OCI-LY1 (cell line): ENCODE results near the gene CEBPZ.

ENCODE experiments used
- H2AFZ ChIP-seq: fragments of 200-600 bp; sonication (generic), shearing (Covaris generic); 2 replicates; pipeline ENCODE4 v1.6.0; 2014; ENCODE audit warnings: antibody characterized with exemption, mild to moderate bottlenecking, low read length
- H3F3A ChIP-seq: fragments of 200-600 bp; sonication (generic), shearing (Covaris generic); 2 replicates; pipeline ENCODE4 v1.6.0; 2014; ENCODE audit warnings: mild to moderate bottlenecking, antibody characterized with exemption, low read length, moderate library complexity; ENCODE audit not compliant: insufficient read depth
- H3K27ac ChIP-seq: fragments of 200-600 bp; sonication (generic); 2 replicates; pipeline ENCODE4 v1.5.1; 2014; ENCODE audit warnings: low read length, mixed run types, mild to moderate bottlenecking, low read depth; ENCODE audit not compliant: poor library complexity, severe bottlenecking
- H3K27me3 ChIP-seq: fragments of 200-600 bp; sonication (generic); 2 replicates; pipeline ENCODE4 v1.6.0; 2014; ENCODE audit warnings: antibody characterized with exemption, mild to moderate bottlenecking, low read length, moderate library complexity; ENCODE audit not compliant: insufficient read depth
- H3K36me3 ChIP-seq: fragments of 200-600 bp; sonication (generic); 2 replicates; pipeline ENCODE4 v1.6.1; 2014; ENCODE audit warnings: mild to moderate bottlenecking, antibody characterized with exemption, low read length, moderate library complexity, mixed read lengths; ENCODE audit not compliant: insufficient read depth
- H3K4me1 ChIP-seq: fragments of 200-600 bp; sonication (generic); 2 replicates; pipeline ENCODE4 v1.5.1; 2014; ENCODE audit warnings: mild to moderate bottlenecking, low read length, moderate library complexity; ENCODE audit not compliant: insufficient read depth, severe bottlenecking
- H3K4me2 ChIP-seq: fragments of 200-600 bp; sonication (generic), shearing (Covaris generic); 2 replicates; pipeline ENCODE4 v1.6.1; 2014; ENCODE audit warnings: low read length
- H3K4me3 ChIP-seq: fragments of 200-600 bp; sonication (generic); 2 replicates; pipeline ENCODE4 v1.5.1; 2014; ENCODE audit warnings: low read length, low read depth, mild to moderate bottlenecking, mixed read lengths; ENCODE audit not compliant: poor library complexity, severe bottlenecking
- H3K79me2 ChIP-seq: fragments of 200-600 bp; shearing (Covaris generic); 2 replicates; pipeline ENCODE4 v1.6.1; 2016; ENCODE audit warnings: mixed run types, low read length, mixed read lengths; ENCODE audit not compliant: insufficient read depth
- H3K9ac ChIP-seq: fragments of 200-600 bp; sonication (generic), shearing (Covaris generic); 2 replicates; pipeline ENCODE4 v1.6.1; 2014; ENCODE audit warnings: mild to moderate bottlenecking, low read length, mixed read lengths
- H3K9me2 ChIP-seq: fragments of 200-600 bp; sonication (generic), shearing (Covaris generic); 2 replicates; pipeline ENCODE4 v1.6.1; 2014; ENCODE audit warnings: low read depth, mild to moderate bottlenecking, low read length, mixed read lengths
- H3K9me3 ChIP-seq: fragments of 200-600 bp; shearing (Covaris generic); 2 replicates; pipeline ENCODE4 v1.6.1; 2014; ENCODE audit warnings: low read length, mixed read lengths
- H4K20me1 ChIP-seq: fragments of 200-600 bp; sonication (generic), shearing (Covaris generic); 2 replicates; pipeline ENCODE4 v1.6.0; 2016; ENCODE audit warnings: mild to moderate bottlenecking, low read length; ENCODE audit not compliant: insufficient read depth
- EZH2 ChIP-seq: fragments of 200-600 bp; sonication (generic), shearing (Covaris generic); IDR thresholded peaks from 2 replicates; pipeline ENCODE4 v1.8.0; 2017; ENCODE audit warnings: borderline replicate concordance, mixed run types, mild to moderate bottlenecking, antibody characterized with exemption, low read length, moderate library complexity, mixed read lengths
- TF ChIP-seq, protein P1 (sequence below): fragments of 200-600 bp; sonication (generic), shearing (Covaris generic); IDR thresholded peaks from 2 replicates; pipeline ENCODE4 v1.5.1; 2017; ENCODE audit warnings: mild to moderate bottlenecking, antibody characterized with exemption, low read length, moderate library complexity, mixed read lengths

The CEBPZ gene

DNA sequence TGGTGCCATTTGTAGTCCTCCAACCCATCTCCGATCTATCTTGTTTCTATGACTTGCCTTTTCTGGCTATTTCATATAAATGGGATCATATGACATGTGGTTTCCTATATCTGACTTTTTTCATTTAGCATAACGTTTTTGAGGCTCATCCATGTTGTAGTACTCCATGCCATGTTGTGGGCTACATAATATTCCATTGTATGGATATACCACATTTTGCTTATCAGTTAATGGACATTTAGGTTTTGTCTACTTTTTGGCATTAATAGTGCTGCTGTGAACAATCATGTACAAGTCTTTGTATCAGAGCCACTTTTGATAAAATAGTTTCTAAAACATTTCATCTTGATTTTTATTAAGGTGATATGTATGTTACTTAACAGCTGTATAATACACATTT, 27.7 kb downstream of the CEBPZ start:
- Histone ChIP-seq H3K4me3 (no peak overlapping the region), H3F3A (no peaks in the 10 kb centered on the region), H3K9me3 (peaks cover 24% of the 10 kb centered on the region), H3K27me3 (no peaks in the 10 kb centered on the region), H3K27ac (no peak overlapping the region), H3K36me3 (peaks cover 97% of the 10 kb centered on the region), H2AFZ (no peak overlapping the region), H3K4me1 (peaks cover 8% of the 10 kb centered on the region), H3K79me2 (peaks cover 43% of the 10 kb centered on the region), H3K9me2 (no peaks in the 10 kb centered on the region), H3K4me2 (no peak overlapping the region), H3K9ac (no peak overlapping the region), H4K20me1 (no peaks in the 10 kb centered on the region)
- TF ChIP-seq, protein P1, sequence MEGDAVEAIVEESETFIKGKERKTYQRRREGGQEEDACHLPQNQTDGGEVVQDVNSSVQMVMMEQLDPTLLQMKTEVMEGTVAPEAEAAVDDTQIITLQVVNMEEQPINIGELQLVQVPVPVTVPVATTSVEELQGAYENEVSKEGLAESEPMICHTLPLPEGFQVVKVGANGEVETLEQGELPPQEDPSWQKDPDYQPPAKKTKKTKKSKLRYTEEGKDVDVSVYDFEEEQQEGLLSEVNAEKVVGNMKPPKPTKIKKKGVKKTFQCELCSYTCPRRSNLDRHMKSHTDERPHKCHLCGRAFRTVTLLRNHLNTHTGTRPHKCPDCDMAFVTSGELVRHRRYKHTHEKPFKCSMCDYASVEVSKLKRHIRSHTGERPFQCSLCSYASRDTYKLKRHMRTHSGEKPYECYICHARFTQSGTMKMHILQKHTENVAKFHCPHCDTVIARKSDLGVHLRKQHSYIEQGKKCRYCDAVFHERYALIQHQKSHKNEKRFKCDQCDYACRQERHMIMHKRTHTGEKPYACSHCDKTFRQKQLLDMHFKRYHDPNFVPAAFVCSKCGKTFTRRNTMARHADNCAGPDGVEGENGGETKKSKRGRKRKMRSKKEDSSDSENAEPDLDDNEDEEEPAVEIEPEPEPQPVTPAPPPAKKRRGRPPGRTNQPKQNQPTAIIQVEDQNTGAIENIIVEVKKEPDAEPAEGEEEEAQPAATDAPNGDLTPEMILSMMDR: no peak
- no peak for TF ChIP-seq EZH2

DNA sequence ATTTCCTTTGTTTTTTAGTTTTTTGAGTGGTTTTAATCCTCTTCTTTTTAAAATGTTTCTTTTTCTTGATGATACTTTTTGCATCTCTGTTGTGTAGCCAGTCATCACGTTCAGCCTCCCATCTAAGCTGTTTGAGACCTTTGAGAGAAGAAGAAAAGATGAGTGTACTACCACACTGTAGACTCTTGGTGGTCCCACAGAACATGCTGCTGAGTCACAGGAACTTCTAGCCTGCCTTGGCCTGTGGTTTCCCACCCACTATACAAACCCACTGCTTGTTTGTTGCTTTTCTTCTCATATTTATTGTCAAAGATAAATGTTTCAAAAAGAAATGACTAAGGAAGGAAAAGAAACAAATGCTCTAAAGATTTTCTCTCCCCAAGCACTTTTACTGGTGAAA, 29.6 kb downstream of the CEBPZ start:
- peaks cover 23% of the 10 kb centered on the region for H3K4me1 ChIP-seq
- no peaks in the 10 kb centered on the region for H3F3A ChIP-seq
- no peak overlapping the region for H3K4me2 ChIP-seq
- peaks cover 17% of the 10 kb centered on the region for H3K9me3 ChIP-seq
- no peak overlapping the region for H3K9ac ChIP-seq
- peak overlapping the region; percentile 28 for H3K27ac ChIP-seq
- peaks cover 44% of the 10 kb centered on the region for H3K79me2 ChIP-seq
- TF ChIP-seq, protein P1: no peak
- no peak for TF ChIP-seq EZH2
- H3K4me3 ChIP-seq: no peak overlapping the region
- peaks cover 82% of the 10 kb centered on the region for H3K36me3 ChIP-seq
- H4K20me1 ChIP-seq: no peaks in the 10 kb centered on the region
- H2AFZ ChIP-seq: no peak overlapping the region
- H3K9me2 ChIP-seq: no peaks in the 10 kb centered on the region
- H3K27me3 ChIP-seq: no peaks in the 10 kb centered on the region

DNA sequence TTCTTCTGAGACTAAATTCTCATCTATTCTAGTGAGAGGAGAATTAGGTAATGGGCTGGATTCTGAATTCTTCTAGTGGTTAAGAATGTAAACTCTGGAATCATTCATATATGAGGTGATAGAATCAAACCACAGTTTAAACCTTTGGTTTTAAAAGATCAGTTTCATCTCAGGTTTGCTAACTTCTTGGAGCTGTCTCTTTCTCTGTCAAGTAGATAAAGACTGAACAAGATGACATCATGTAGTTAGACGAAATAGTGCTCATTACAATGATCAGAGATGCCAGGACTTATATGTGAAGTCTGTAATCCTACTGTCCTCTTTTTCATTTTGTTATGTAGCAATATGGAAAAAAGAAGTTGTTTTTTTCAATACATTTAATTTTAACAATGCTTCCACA, 30.2 kb downstream of the CEBPZ start:
- no peaks in the 10 kb centered on the region for H4K20me1 ChIP-seq
- no peaks in the 10 kb centered on the region for H3K9me2 ChIP-seq
- H3K4me1 ChIP-seq: peaks cover 23% of the 10 kb centered on the region
- H3F3A ChIP-seq: no peaks in the 10 kb centered on the region
- H3K79me2 ChIP-seq: peaks cover 38% of the 10 kb centered on the region
- no peak overlapping the region for H2AFZ ChIP-seq
- H3K9me3 ChIP-seq: peaks cover 11% of the 10 kb centered on the region; the same call in 1 of the 2 replicates
- peaks cover 77% of the 10 kb centered on the region for H3K36me3 ChIP-seq
- H3K27ac ChIP-seq: no peak overlapping the region
- no peak overlapping the region for H3K4me3 ChIP-seq
- H3K27me3 ChIP-seq: no peaks in the 10 kb centered on the region
- no peak overlapping the region for H3K4me2 ChIP-seq
- TF ChIP-seq EZH2: no peak
- TF ChIP-seq, protein P1: no peak
- H3K9ac ChIP-seq: no peak overlapping the region
